Peyer's patch (tissue), 4 donors: ENCODE results near the gene FAM241A. TPM values are rescaled to one million over a fixed set of nuclear protein-coding genes. Genes with fewer than 3 reads are reported as not detected.
A peak's percentile ranks its signal among the peaks of the same experiment; 100 is the strongest.
"Not testable (repeated sequence)": the region's sequence is repeated elsewhere in the genome, so short reads cannot be mapped to it uniquely, and the experiment has no call there.

Experiments
- DNase-seq, 3 donors: peaks; one replicate each; pipeline ENCODE4 v3.0.0-alpha.2; 2017 to 2019
- H3K27ac ChIP-seq, 4 donors: fragments of 200-600 bp; sonication (generic); one replicate each; pipeline ENCODE4 v1.5.1; 2016 to 2019
- H3K27me3 ChIP-seq, 2 donors: fragments of 200-600 bp; sonication (generic); one replicate each; pipeline ENCODE4 v1.5.1; 2019
- H3K36me3 ChIP-seq, 3 donors: fragments of 200-600 bp; sonication (generic); one replicate each; pipeline ENCODE4 v1.5.1; 2016 to 2019
- H3K4me1 ChIP-seq, 4 donors: fragments of 200-600 bp; sonication (generic); one replicate each; pipeline ENCODE4 v1.5.1; 2016 to 2019
- H3K4me3 ChIP-seq, 4 donors: fragments of 200-600 bp; sonication (generic); 1 replicate in 3 of 4; 2 replicates in 1 of 4; pipeline ENCODE4 v1.5.1; 2016 to 2019; ENCODE audit warnings: mild to moderate bottlenecking in 1 of 4
- H3K9me3 ChIP-seq, 4 donors: fragments of 200-600 bp; sonication (generic); one replicate each; pipeline ENCODE4 v1.5.1; 2016 to 2019; ENCODE audit warnings: mild to moderate bottlenecking in 1 of 4
- POLR2A ChIP-seq, 2 donors: fragments of 450-650 bp; IDR thresholded peaks; one replicate each; pipeline ENCODE4 v1.5.1; 2017; ENCODE audit warnings: antibody characterized with exemption in 2 of 2, mild to moderate bottlenecking in 2 of 2, moderate library complexity in 2 of 2
- total RNA-seq, 4 donors: library from RNA; depleted of rRNA; stranded (reverse); fragments of >200 nt; gene quantifications; one replicate each; pipeline ENCODE4 v1.1.0, GENCODE V29; 2016
- TF ChIP-seq, protein P1 (sequence below), 6 experiments: fragments of 450-650 bp in 4 of 6; fragments of 200-600 bp in 2 of 6; sonication (generic) in 1 of 6; IDR thresholded peaks; one replicate each; pipeline ENCODE4 v1.5.1; 2017 to 2019; ENCODE audit warnings: antibody characterized with exemption in 6 of 6, mild to moderate bottlenecking in 3 of 6, moderate library complexity in 1 of 6

Gene FAM241A
- total RNA-seq, 4 donors from 2014 or later, result 0.47 to 2.5 (median 1.2) TPM

DNA sequence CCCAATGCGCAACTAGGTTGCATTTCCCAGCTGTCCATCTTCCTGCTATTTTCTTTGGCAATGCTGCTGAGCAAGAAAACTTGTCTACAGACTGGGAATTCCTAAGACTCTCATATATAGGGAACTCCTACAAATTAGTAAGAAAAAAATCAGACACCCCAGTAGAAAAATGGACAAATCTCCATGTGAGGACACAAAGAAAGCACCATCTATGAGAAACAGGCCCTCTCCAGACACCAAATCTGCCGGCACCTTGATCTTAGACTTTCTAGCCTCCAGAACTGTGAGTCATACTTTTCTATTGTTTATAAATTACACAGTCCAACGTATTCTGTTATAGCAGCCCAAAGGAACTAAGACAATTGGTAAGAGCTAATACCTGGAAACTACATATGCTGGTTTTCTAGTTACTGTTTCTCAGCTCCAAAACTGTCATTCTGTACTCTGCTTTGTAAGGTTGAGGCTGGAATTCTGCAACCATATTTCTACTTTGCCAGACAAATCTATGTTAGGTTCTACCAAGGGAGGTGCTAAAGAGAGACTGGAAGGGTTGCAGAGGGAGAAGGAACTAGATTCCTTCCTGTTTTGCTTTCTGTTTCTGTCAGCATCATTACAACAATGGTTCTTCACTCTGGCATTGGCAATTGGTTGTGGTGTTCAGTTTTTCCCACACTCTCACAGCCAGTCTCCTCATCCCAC lies 35.7 kb upstream of the FAM241A start:
- Histone ChIP-seq H3K27ac (no peak overlapping the region), H3K4me1 (no peaks in the 10 kb centered on the region), H3K27me3 (no peaks in the 10 kb centered on the region), H3K4me3 (no peak overlapping the region), H3K9me3 (no peaks in the 10 kb centered on the region), H3K36me3 (no peaks in the 10 kb centered on the region)
- DNase-seq, result no peak
- no peak for TF ChIP-seq POLR2A (IDR thresholded peaks at IDR 0.05)

DNA sequence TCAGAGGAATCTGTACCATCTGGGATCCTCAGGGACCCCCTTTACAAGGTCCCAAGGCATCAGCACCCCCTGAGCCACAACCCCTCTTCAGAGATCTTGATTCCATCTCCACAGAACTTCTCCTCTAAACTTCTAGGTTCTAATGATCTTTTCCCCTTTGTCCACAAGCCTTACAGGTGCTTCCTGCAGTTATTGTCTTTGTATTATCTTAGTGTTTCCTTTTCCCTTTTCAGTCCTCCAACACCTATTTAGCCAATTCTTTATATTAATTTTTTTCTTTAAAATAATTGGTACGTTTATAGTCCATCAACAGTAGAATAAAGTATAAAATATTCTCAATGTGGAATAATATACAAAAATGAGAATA lies 35.2 kb upstream of the FAM241A start:
- no peaks in the 10 kb centered on the region for H3K9me3 ChIP-seq
- no peak overlapping the region for H3K4me3 ChIP-seq
- no peak overlapping the region for H3K27ac ChIP-seq
- H3K27me3 ChIP-seq, result no peaks in the 10 kb centered on the region
- TF ChIP-seq POLR2A (IDR thresholded peaks at IDR 0.05), result no peak
- TF ChIP-seq, protein P1, sequence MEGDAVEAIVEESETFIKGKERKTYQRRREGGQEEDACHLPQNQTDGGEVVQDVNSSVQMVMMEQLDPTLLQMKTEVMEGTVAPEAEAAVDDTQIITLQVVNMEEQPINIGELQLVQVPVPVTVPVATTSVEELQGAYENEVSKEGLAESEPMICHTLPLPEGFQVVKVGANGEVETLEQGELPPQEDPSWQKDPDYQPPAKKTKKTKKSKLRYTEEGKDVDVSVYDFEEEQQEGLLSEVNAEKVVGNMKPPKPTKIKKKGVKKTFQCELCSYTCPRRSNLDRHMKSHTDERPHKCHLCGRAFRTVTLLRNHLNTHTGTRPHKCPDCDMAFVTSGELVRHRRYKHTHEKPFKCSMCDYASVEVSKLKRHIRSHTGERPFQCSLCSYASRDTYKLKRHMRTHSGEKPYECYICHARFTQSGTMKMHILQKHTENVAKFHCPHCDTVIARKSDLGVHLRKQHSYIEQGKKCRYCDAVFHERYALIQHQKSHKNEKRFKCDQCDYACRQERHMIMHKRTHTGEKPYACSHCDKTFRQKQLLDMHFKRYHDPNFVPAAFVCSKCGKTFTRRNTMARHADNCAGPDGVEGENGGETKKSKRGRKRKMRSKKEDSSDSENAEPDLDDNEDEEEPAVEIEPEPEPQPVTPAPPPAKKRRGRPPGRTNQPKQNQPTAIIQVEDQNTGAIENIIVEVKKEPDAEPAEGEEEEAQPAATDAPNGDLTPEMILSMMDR (IDR thresholded peaks at IDR 0.05), result no peak
- H3K4me1 ChIP-seq, result no peaks in the 10 kb centered on the region
- no peaks in the 10 kb centered on the region for H3K36me3 ChIP-seq
- DNase-seq, result no peak

DNA sequence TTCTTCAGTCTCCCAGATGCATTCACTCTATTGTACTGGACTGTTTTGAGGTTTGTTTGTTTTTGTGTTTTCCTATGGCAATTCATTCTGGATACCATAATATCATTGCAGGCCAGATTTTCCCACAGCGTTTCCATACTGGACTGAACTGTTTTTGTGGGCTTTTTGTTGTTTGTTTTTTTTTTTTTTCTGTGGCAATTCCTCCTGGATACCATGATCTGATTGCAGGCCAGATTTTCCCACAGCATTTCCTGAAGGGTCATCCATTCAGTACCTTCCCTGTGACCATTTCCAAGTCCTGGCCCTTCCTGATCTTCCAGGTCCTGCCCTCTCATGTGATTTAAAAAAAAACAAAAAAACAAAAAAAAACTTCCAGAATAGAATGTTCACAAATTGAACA lies 33.9 kb upstream of the FAM241A start:
- Histone ChIP-seq H3K4me3 (no peak overlapping the region), H3K9me3 (no peaks in the 10 kb centered on the region), H3K36me3 (no peaks in the 10 kb centered on the region), H3K4me1 (no peaks in the 10 kb centered on the region), H3K27ac (no peak overlapping the region), H3K27me3 (no peaks in the 10 kb centered on the region)
- TF ChIP-seq, protein P1 (IDR thresholded peaks at IDR 0.05), result no peak
- no peak for TF ChIP-seq POLR2A (IDR thresholded peaks at IDR 0.05)
- DNase-seq, result no peak

DNA sequence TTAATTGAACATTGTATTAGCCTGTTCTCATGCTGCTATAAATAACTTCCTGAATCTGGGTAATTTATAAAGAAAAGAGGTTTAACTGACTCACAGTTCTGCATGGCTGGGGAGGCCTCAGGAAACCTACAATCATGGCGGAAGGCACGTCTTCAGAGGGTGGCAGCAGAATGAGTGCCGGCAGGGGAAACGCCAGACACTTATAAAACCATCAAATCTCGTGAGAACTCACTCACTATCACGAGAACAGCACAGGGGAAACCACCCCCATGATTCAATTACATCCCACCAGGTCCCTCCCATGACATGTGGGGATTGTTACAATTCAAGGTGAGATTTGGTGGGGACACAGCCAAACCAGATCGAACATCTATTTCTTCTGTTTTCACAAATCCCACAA lies 33.2 kb upstream of the FAM241A start:
- not testable (repeated sequence) for H3K36me3 ChIP-seq, DNase-seq, H3K27ac ChIP-seq, H3K9me3 ChIP-seq, H3K4me1 ChIP-seq, H3K4me3 ChIP-seq, H3K27me3 ChIP-seq

DNA sequence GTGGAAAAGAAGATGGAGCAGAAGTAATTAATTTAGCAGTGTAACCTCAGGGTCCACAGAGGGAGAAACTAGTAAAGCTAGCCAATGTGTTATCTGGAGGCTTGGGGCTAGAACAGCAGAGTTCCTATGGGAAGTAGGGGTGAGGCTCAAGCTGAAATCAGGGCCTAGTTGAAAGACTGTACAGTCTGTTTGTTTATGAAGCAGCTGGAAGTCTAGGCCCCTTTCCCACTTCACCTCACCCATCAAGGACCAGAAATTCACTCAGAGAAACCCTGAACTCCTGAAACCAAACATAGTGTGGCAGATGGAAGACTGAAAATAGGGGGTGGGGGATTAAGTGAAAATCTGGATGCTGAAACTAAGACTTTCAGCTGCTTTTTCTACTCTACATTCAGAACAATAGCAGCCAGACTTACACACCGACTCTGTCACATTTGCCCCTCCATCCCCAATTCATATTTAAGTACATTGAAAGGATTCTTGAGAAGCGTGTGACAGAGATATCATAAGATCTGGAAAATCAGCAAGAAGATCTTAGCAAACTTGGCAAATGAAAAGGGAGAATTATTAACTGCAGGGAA lies 32.6 kb upstream of the FAM241A start:
- TF ChIP-seq, protein P1 (IDR thresholded peaks at IDR 0.05), result no peak
- TF ChIP-seq POLR2A (IDR thresholded peaks at IDR 0.05), result no peak
- Histone ChIP-seq H3K4me3 (no peak overlapping the region), H3K9me3 (no peaks in the 10 kb centered on the region), H3K27me3 (no peaks in the 10 kb centered on the region), H3K36me3 (no peaks in the 10 kb centered on the region), H3K4me1 (no peaks in the 10 kb centered on the region), H3K27ac (peak overlapping the region in 1 of 4 donors; percentile 52)
- no peak for DNase-seq

DNA sequence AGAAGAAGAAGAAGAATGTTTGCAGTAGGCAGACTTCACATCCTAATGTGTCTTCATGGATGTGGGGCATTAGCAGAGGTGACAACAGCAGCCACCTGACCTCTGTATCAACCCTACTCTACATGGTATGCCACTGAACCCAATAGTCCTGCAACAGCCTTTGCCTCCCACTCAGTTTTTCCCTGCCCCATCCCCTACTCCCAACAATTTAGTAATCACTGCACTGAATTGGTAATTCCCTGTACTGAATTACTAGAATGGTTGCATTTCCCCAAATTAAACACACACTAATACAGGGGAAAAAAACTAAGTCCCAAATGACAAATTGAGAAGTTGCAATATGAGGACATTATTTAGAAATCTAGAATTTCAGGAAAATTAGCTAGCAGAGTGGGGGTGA lies 31.4 kb upstream of the FAM241A start:
- no peak overlapping the region for H3K4me3 ChIP-seq
- H3K4me1 ChIP-seq, result no peaks in the 10 kb centered on the region
- no peak overlapping the region for H3K27ac ChIP-seq
- TF ChIP-seq, protein P1 (IDR thresholded peaks at IDR 0.05), result no peak
- no peak for TF ChIP-seq POLR2A (IDR thresholded peaks at IDR 0.05)
- no peaks in the 10 kb centered on the region for H3K36me3 ChIP-seq
- H3K9me3 ChIP-seq, result no peaks in the 10 kb centered on the region
- no peaks in the 10 kb centered on the region for H3K27me3 ChIP-seq
- no peak for DNase-seq
